ENCODE results near the gene ST6GALNAC3.
"Not testable (repeated sequence)": the region's sequence is repeated elsewhere in the genome, so short reads cannot be mapped to it uniquely, and the experiment has no call there.

ST6GALNAC3 gene

DNA sequence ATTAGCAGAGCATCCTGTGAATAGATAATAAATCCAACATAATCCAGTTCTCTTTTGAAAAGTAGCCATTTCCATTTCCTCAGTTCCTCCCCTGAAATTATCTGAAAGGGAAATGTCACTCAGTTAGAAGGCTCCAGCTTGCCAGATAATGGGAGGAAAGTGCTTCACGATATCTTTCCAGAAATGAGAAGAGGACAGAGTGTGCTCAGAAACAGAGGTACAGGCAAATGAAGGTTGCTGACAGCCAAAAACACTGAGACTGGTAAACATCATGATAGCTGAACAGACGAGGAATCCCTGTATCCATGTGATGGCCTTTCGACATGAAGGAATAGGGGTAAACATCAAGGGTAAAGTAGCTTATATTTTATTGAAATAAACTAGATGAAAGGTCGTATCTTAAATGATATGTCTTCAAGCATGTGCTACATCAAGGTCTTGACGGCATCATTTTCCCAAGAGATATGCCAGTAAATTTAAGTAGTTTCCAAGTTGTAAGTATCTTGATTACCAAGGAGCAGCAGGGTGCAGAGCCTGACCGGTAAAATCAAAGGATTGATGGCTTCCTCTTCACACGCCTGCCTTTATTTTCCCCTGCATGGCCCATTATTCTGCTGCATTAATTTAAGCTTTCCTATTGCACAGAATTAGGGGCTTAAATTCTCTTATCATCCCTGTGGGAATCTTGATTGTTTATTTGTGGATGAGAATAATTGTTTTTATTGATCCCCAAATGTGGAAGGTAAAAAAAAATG, 548.4 kb downstream of the ST6GALNAC3 start:
- no peak for DNase-seq (ENCODE audit: low spot score)
- no peak for FAIRE-seq

DNA sequence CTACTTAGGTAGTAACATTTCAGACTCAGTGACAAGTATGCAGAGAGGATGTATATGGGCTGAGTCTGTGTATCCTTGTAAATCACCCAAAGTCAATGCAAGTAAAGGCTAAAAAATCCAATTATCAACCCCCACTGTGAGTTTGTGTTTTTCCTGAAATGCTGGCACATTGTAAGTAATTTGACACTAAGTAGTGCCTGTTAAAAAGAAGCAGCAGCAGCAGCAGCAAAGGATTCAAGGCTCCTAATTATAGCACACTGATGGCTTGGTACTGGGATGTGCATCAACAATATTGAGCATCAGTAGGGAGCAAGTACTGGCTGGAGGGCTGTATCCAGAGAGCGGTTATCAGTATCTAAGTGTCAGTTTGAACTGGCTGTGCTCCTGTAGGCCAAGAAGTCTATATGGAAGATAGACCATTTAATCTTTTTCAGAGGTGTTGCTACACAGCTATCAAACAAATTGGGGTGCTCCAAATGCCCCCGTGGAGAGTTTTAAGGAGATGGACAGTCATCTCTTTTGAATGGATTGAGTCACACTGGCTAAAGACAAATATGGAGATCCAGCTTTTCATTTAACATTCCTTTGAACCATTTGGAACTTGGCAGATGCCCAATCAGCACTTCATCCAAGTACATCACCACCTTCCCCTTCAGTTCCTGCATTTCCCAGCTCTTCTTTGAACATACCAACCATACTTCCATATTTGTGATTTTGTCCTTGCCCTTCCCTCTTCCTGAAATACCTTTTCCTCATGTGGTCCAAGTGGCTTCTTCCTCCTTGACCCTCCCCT, 551.5 kb downstream of the ST6GALNAC3 start:
- no peak for FAIRE-seq
- no peak for DNase-seq (ENCODE audit: low spot score)

DNA sequence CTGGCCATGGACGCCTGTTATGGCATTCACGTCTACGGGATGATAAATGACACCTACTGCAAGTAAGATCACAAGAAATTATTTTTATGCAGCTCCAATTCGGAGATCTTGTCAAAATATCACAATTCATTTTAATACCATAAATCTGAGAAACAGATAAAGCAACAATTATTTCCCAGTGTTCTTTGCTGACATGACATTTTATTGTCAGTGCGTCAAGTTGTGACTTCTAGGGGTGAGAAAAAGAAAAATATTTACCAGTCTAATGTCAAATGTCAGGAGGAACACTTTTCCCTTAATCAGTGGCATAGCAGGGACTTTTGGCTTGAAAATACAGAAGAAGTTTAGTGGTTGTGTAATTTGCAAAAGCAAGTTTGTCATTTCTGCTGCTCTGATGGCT, 553.0 kb downstream of the ST6GALNAC3 start:
- FAIRE-seq: no peak
- DNase-seq (ENCODE audit: low spot score): no peak

DNA sequence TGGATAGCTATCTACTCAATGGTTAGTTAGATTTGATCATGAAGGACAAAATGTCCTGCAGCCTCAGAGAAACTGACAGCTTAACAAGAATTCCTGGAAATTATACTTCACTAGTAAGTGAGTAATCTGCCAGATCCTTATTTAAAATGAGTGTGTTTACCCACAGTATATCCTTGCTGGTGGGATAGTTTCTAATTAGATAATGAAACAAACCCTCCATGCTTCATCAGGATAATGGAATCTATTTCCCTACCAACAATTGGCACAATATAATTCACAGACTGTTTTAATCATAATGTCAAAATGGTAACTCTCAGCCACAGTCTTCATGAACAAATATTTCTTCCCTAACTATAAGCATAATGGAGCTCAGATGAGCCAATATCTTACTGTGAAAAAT, 553.4 kb downstream of the ST6GALNAC3 start:
- no peak for FAIRE-seq
- DNase-seq (ENCODE audit: low spot score): no peak

DNA sequence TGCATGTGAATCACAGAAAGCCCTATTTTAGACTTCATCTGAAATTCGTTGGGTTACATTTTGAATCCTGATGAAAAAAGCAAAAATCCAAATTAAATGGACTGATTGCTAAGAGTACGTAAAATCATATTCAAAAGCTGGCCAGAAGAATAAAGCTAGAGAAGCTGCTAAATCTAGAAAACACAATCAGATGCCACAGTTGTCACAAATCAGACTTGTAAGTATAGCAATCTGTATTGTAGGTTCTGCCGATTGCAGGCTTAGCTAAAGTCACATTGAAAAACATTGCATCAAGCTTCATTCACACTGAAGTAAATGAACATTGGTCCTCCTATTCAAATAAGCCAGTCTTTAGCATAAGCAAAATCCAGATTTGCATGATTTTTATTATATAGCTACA, 557.6 kb downstream of the ST6GALNAC3 start:
- DNase-seq (ENCODE audit: low spot score): no peak
- no peak for FAIRE-seq

DNA sequence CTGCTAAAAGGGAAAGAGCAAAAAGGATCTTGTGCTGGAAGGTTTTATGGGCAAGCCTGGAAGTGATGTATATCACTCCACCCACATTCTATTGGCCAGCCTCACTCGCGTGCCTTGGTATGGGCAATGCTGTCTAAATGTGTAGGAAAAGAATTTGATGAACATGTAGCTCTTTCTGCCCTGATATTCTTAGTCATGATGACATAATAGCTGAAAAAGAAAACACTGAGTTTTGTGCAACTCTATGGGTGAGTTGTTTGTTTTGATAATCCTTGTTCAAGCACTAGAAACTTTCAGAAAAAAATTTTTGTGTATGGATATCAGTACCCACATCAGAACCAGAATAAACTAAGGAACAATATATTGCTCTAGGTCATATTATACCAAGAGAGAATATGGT, 561.2 kb downstream of the ST6GALNAC3 start:
- FAIRE-seq (no peak), DNase-seq (ENCODE audit: low spot score) (no peak)

DNA sequence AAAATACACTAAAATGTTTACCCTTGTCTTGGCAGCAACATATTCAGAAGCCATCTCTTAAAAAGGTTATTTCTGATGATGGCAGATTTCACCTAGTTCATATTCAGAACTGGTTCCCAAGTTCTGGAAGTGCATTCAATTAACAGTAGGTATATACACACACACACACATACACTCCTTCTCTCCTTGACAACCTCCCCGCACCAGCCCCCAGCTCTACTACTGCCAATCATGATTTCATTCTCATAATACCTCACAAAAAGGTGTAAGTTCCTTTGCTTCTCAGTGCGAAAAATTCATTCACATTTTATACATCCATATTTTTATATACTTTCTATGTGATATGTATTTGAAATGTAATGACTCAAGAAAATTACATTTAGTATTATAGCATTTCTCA, 564.6 kb downstream of the ST6GALNAC3 start:
- DNase-seq (ENCODE audit: low spot score) (no peak), FAIRE-seq (no peak)

DNA sequence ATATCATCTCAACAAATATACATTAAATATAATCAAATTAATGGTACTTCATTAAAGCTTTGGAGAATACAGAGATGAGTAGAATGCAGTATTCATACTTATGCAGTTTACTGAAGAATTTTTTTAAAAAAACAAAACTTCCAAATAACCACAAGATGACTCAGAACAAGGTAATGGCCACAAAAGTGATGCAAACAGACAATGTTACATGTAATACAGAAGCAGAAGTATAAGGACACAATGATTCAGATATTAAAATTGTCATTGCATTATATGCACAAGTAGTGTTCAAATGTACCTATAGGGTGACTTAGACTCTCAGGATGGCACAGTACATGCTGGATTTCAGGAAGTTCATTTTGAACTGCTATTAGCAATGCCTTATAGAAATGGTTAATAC, 565.5 kb downstream of the ST6GALNAC3 start:
- FAIRE-seq: no peak
- DNase-seq (ENCODE audit: low spot score): no peak

DNA sequence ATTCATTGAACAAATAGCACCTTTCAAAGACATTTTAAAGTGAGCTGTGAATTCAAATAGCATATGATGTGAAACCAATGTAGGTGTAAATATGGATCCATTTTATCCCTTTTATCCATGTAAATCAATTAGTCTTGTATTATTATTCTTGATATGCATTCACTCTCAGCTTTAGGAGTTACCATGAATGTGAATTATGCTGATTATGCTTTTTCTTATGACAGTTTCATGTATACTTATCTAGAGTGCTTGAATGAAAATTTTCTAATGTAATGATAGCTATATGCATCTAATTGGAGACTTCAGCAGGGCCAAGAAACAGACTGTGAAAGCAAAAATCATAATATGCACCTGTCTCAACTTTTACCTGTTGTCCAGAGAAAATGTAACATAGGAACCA, 566.2 kb downstream of the ST6GALNAC3 start:
- FAIRE-seq (no peak), DNase-seq (ENCODE audit: low spot score) (no peak)

DNA sequence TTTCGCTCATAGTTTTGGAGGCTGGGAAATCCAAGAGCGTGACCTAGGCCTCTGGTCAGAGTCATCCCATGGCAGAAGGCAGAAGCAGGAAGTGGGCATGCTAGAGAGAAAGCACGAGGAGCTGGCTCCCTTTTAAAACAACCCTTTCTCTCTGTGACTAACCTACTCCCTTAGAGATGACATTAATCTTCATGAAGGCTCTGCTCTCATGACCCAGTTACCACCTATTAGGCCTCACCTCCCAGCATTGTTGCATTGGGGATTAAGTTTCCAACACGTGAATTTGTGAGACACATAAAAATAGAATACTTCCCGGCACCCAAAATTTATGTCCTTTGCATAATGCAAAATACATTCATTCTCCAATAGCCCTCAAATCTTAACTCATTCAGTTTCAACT, 569.6 kb downstream of the ST6GALNAC3 start:
- FAIRE-seq (no peak), DNase-seq (ENCODE audit: low spot score) (no peak)

DNA sequence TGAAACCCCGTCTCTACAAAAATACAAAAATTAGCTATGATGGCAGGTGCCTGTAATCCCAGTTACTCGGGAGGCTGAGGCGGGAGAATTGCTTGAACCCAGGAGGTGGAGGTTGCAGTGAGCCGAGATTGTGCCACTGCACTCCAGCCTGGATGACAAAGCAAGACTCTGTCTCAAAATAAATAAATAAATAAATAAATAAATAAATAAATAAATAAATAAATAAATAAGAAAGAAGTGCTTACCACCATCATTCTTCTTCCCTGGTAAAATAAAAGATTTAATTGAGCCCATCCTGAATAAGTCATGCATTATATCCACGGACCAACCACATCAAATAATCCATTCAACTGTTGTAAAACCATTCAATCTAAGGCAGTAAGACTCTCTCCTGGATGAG, 578.3 kb downstream of the ST6GALNAC3 start:
- not testable (repeated sequence) for DNase-seq (ENCODE audit: low spot score)

DNA sequence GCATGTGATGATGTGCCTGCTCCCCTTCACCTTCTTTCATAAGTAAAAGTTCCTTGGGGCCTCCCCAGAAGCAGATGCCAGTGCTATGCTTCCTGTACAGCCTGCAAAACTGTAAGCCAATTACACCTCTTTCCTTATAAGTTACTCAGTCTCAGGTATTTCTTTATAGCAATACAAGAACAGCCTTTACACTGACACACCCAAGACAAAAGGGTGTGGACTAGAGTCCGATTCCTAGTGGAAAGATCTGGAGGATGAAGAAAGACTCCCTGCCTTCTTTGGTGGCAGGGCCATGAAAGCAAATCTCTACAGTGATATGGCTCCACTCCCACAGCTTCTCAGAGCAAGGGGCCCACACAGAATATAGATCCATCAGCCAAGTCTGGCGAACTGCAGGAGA, 583.1 kb downstream of the ST6GALNAC3 start:
- FAIRE-seq: no peak
- DNase-seq (ENCODE audit: low spot score): no peak

More for the DNA sequence above, 578.3 kb downstream of the ST6GALNAC3 start:
- FAIRE-seq: not testable (repeated sequence)

DNA sequence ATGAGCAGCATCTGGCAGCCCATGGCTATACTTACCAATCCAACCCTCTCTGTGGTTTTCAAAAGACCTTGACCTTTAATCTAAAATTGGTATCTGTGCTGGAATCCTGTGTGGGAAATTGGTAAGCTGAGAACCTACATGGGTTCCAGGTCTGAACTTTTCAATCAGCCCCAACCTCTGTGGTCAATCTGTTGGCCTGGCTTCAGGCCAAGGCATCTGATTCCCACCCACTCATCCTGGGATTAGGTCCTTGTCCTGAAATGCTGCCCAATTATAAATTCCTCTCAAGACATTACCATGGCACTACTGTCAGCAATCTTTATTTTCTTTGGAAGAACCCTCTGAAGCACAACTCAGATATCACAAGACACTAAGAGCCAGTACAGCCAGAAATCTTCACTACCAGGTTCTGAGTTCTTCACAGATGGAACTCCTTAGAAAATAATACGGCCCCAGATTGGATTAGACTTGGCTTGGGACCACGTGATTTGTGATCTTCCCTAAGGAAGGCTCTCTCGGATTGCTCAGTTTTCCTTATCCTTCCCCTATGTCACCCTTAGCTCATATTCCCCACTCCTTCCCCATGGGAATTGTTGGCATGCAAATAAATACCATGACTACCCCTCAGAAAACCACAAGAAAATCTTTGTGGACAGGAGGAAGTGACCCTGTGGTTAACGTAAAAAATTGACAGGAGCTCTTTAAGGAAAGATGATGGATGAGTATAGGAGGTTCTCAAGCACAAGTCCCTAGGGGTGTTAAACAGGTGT, 584.8 kb downstream of the ST6GALNAC3 start:
- no peak for FAIRE-seq

DNA sequence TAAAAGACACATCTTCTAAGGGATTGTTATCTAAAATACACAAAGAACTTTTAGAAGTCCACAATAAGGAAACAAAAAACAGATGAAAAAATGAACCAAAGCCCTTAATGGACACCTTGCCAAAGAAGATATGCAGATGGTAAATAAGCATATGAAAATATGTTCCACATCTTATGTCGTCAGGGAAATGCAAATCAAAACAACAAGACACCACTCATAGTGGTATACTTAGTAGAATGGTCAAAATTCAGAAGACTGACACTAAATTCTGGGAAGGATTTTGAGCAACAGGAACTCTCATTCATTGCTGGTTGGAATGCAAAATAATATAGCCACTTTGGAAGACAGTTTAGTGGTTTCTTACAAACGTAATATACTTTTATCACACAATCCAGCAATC, 587.0 kb downstream of the ST6GALNAC3 start:
- no peak for FAIRE-seq
- DNase-seq (ENCODE audit: low spot score): no peak

More for the DNA sequence above, 584.8 kb downstream of the ST6GALNAC3 start:
- DNase-seq (ENCODE audit: low spot score): peak; percentile 14

DNA sequence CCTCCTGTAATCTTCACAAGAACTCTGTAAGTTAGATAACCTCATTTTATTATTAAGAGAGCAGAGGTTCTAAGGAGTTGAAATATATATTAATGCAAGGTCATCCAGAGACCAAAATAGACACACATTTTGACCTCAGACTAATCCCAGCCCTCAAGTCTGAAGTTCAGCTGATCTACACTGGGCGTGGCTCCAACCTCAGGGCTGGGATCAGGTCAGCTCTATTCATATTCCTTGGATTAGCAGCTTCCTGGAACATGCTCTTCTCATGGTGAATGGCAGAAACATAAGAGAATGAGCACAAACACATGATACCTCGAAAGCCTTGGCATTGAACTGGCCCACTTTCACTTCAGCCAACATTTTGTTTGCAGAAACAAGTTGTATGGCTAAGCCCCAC, 592.0 kb downstream of the ST6GALNAC3 start:
- DNase-seq (ENCODE audit: low spot score) (no peak), FAIRE-seq (no peak)

DNA sequence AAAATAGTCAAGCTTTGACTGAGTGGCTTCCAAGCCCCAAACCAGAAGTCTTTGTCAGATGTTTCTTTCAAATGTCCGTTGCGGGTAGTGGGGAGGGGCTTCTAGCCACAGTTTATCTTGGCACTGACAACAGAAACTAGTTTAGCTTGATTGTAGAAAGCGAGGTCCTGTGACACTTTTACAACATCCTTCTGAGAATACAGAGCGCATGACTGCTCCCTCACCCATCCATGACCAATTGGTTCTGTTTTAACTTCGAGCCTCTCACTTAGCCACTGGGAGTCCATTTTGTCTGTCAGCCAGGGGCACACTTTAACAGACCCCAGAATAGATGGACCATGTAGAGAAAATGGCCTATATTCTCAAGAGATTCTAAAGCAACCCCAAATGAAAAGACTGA, 593.5 kb downstream of the ST6GALNAC3 start:
- FAIRE-seq: no peak
- DNase-seq (ENCODE audit: low spot score): no peak

DNA sequence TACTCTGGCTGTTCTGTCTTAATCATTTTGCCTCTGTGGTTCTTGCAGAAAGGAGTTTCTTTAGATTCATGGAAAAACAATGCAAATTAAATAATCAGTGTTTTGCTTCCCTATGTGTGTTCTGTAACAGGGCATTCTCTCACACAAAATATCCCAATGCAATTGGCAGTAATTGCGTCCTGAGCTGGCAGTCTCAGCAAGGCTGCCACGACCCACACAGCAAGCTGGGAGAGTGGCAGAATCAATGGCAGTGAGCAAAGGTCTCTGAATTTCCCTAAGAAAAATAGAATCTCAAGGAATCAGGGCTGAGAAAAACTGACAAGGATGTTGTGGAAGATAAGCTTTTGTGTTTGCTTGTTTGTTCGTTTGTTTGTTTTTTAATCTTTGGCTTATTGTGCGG, 594.6 kb downstream of the ST6GALNAC3 start:
- DNase-seq (ENCODE audit: low spot score) (no peak), FAIRE-seq (no peak)

DNA sequence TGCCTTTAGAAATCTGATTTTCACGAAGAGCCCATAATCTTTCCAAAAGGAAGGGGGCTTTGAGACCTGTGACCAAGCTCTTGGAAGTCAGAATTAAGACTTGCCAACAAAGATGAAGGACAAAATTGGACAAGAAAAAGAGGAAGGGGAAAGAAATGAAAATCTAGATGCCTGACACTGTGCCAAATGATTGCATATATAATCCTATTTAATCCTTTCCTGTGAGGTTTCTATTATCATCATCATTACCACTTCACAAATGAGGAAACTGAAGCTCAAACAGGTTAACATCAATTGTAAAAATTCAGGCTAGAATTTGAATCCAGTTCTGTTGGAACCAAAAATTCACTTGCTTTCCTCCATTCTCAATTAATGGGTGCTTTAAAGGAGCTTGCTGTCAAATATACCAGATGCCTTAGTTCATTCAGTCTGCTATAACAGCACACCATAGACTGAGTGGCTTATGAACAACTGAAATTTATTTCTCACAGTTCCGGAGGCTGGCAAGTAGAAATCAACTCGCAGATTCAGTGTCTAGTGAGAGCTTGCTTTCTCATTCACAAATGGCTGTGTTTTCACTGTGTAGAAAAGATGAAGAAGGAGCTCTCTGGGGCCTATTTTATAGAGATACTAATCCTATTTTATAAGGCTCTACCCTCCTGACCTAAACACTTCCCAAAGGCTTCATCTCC, 595.2 kb downstream of the ST6GALNAC3 start:
- DNase-seq (ENCODE audit: low spot score) (no peak), FAIRE-seq (no peak)

DNA sequence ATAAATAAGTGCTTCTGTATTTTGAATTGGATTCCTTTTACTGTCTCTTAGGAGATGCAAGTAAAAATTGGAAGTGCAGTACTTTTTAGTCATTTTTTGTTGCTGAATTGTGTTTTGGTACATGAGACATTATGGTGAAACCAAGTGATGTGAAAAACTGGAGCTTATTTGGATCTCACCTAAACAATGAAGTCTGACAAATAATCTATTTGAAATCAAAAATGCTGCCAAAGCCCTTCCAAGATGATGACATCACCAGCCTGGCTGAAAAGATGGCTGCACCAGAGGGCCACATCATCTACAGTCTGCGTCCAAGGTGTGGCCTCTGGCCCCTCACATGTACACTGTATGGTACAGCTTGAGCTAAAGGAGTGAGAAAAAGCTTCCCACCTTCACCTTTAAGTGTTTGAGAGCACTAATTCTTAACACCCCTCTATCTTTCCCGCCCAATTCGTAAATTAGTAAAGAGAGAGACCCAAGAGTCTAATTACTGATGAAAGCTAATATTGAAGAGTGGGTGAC, 600.2 kb downstream of the ST6GALNAC3 start:
- no peak for FAIRE-seq
- no peak for DNase-seq (ENCODE audit: low spot score)

DNA sequence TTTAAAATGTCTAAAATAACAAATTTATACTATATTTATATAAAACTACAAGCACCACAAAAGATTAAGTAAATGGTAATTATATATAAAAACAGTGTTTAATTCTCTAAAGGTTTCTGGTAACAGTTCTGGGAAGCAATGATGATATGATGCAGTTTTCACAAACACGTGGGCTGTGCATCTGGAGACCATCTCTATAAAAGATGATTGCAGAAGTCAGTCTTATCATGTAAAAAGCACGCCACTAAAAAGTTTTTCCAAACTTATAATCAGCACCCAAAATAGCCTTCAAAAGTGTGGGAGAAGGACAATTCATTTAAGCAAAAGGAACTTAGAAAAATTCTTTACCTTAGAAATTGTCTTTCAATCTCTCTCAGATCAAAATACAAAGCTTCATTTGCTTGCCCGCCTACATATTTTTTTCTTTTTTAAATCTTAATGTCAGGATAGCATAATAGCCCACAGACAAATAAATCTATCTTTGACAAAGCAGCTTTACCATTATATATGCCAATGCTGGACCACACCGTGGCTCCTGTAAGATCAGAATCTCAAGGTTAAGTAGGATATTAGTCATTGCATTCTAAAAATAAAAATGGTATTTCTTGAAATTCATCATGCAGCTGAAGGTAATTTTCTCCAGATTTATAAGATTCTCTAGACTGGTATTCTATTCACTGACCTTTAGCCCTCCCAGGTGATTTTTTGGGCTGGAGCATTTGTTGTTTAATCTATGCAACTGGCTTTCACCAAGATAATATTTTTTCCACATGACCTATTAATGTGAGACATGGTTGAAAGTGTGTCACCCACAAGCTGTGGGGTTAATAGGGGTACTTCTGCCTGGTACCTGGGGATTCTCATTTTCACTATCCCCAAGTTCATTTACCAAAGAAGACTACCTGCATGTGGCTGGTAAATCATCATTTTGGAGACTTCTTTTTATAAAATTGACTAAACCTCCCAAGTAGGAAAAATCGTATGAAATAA, 603.2 kb downstream of the ST6GALNAC3 start:
- DNase-seq (ENCODE audit: low spot score) (no peak), FAIRE-seq (no peak)

Data from RCC 7860 (cell line).